ENCODE results near the gene CTSL.

CTSL gene

GRCh38 chr9:87684627-87685219 is 41.2 kb upstream of the CTSL start:
- Histone ChIP-seq H3K27me3 (ENCODE audit: control insufficient read depth in 5 of 5, insufficient read depth in 4 of 5, low read length in 5 of 5) (no peaks in the 10 kb centered on the region), H3K4me3 (ENCODE audit: low read depth in 1 of 5, low read length in 5 of 5) (no peak overlapping the region), H3K27ac (ENCODE audit: low read depth, low read length) (peak overlapping the region; percentile 22), H3K9me3 (ENCODE audit: control insufficient read depth in 5 of 5, low read length in 5 of 5) (no peaks in the 10 kb centered on the region), H3K4me1 (ENCODE audit: control insufficient read depth in 5 of 5, insufficient read depth in 5 of 5, low read length in 5 of 5) (peaks cover 0 to 22% (median 18%) of the 10 kb centered on the region in 5 donors), H3K9ac (ENCODE audit: low read length in 5 of 5) (peak overlapping the region in 2 of 5 donors; percentile 1 to 20), H3K36me3 (ENCODE audit: control insufficient read depth in 5 of 5, insufficient read depth in 5 of 5, low read length in 5 of 5) (peaks cover 0 to 33% (median 18%) of the 10 kb centered on the region in 5 donors)

- Histone ChIP-seq H3K27me3 (ENCODE audit: control insufficient read depth in 5 of 5, insufficient read depth in 4 of 5, low read length in 5 of 5) (no peaks in the 10 kb centered on the region), H3K4me3 (ENCODE audit: low read depth in 1 of 5, low read length in 5 of 5) (peak overlapping the region in 1 of 5 donors; percentile 23), H3K36me3 (ENCODE audit: control insufficient read depth in 5 of 5, insufficient read depth in 5 of 5, low read length in 5 of 5) (peaks cover 0 to 33% (median 18%) of the 10 kb centered on the region in 5 donors), H3K9me3 (ENCODE audit: control insufficient read depth in 5 of 5, low read length in 5 of 5) (no peaks in the 10 kb centered on the region), H3K27ac (ENCODE audit: low read depth, low read length) (peak overlapping the region; percentile 22), H3K4me1 (ENCODE audit: control insufficient read depth in 5 of 5, insufficient read depth in 5 of 5, low read length in 5 of 5) (peaks cover 0 to 22% (median 18%) of the 10 kb centered on the region in 5 donors), H3K9ac (ENCODE audit: low read length in 5 of 5) (no peak overlapping the region)
These were observed 40.5 kb upstream of the CTSL start for GRCh38 chr9:87685441-87685840.

DNA sequence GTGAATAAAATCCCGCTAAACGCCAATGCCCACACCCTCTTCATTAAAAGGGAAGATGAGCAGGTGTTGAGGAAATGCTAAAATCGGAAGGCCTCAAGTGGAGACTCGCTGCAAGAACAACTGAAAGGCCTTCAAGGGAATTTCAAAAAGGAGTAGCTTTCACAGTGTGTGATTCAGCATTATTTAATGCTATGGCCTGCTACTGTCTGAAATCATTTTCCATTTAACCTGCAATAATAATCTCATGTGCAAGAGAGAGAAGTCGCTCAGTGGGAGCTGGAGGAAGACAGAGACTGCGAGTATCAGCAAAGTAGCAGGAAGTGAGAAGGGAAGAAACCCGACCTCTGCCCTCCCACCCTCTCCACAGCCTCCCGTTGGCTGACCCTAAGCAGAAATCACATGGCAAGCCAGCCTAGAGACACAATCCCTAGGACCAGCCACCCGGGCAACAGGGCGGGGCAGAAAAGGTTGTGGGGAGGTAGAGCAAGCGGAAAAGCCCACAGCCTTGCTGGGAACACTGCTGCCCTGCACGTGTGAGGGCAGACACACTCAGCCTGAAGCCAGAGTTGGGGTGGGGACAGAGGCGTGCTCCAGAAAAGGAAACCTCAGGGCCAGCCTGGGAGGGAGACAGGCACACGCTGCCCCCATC is 39.9 kb upstream of the CTSL start:
- Histone ChIP-seq H3K27me3 (ENCODE audit: control insufficient read depth in 5 of 5, insufficient read depth in 4 of 5, low read length in 5 of 5) (no peaks in the 10 kb centered on the region), H3K36me3 (ENCODE audit: control insufficient read depth in 5 of 5, insufficient read depth in 5 of 5, low read length in 5 of 5) (peaks cover 0 to 33% (median 18%) of the 10 kb centered on the region in 5 donors), H3K9ac (ENCODE audit: low read length in 5 of 5) (no peak overlapping the region), H3K9me3 (ENCODE audit: control insufficient read depth in 5 of 5, low read length in 5 of 5) (no peaks in the 10 kb centered on the region), H3K27ac (ENCODE audit: low read depth, low read length) (no peak overlapping the region), H3K4me3 (ENCODE audit: low read depth in 1 of 5, low read length in 5 of 5) (peak overlapping the region in 1 of 5 donors; percentile 1), H3K4me1 (ENCODE audit: control insufficient read depth in 5 of 5, insufficient read depth in 5 of 5, low read length in 5 of 5) (peaks cover 0 to 22% (median 18%) of the 10 kb centered on the region in 5 donors)

GRCh38 chr9:87686520-87687090 is 39.3 kb upstream of the CTSL start:
- H3K27me3 ChIP-seq (ENCODE audit: control insufficient read depth in 5 of 5, insufficient read depth in 4 of 5, low read length in 5 of 5) = no peaks in the 10 kb centered on the region
- peak overlapping the region in 1 of 5 donors; percentile 1 for H3K4me3 ChIP-seq (ENCODE audit: low read depth in 1 of 5, low read length in 5 of 5)
- no peaks in the 10 kb centered on the region for H3K9me3 ChIP-seq (ENCODE audit: control insufficient read depth in 5 of 5, low read length in 5 of 5)
- no peak overlapping the region for H3K9ac ChIP-seq (ENCODE audit: low read length in 5 of 5)
- peaks cover 0 to 29% (median 15%) of the 10 kb centered on the region in 5 donors for H3K36me3 ChIP-seq (ENCODE audit: control insufficient read depth in 5 of 5, insufficient read depth in 5 of 5, low read length in 5 of 5)
- H3K4me1 ChIP-seq (ENCODE audit: control insufficient read depth in 5 of 5, insufficient read depth in 5 of 5, low read length in 5 of 5) = peaks cover 0 to 22% (median 18%) of the 10 kb centered on the region in 5 donors
- no peak overlapping the region for H3K27ac ChIP-seq (ENCODE audit: low read depth, low read length)

GRCh38 chr9:87687207-87687606 is 38.7 kb upstream of the CTSL start:
- Histone ChIP-seq H3K9ac (ENCODE audit: low read length in 5 of 5) (no peak overlapping the region), H3K27me3 (ENCODE audit: control insufficient read depth in 5 of 5, insufficient read depth in 4 of 5, low read length in 5 of 5) (no peaks in the 10 kb centered on the region), H3K36me3 (ENCODE audit: control insufficient read depth in 5 of 5, insufficient read depth in 5 of 5, low read length in 5 of 5) (peaks cover 0 to 23% (median 9%) of the 10 kb centered on the region in 5 donors), H3K9me3 (ENCODE audit: control insufficient read depth in 5 of 5, low read length in 5 of 5) (no peaks in the 10 kb centered on the region), H3K4me3 (ENCODE audit: low read depth in 1 of 5, low read length in 5 of 5) (no peak overlapping the region), H3K4me1 (ENCODE audit: control insufficient read depth in 5 of 5, insufficient read depth in 5 of 5, low read length in 5 of 5) (peaks cover 0 to 22% (median 18%) of the 10 kb centered on the region in 5 donors), H3K27ac (ENCODE audit: low read depth, low read length) (no peak overlapping the region)

DNA sequence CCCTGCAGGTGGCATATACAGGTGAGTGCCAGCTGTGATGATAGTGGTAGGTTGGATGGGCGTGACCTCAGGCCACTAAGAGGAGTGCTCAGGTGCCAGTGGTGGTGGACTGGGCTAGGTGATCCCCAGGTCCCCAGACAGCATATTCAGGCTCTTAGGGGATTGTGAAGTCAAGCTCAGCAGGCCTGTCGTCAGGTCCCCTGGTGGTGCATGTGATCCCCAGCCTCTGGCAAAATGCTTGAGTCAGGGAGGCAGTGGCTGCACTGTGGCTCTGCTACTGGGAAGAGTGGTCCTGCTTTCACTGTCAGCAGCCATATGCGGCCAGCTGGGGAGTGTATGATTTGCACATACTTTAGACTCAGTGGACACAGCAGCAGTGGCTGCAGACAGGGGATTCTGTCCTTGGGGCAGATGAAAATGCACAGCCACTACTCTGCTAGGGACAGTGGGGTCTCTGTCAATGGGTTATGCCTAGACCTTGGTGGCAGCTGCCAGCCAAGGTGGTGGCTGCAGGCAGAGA is 31.6 kb upstream of the CTSL start:
- Histone ChIP-seq H3K36me3 (ENCODE audit: control insufficient read depth in 5 of 5, insufficient read depth in 5 of 5, low read length in 5 of 5) (peaks cover 0 to 42% (median 26%) of the 10 kb centered on the region in 5 donors), H3K27me3 (ENCODE audit: control insufficient read depth in 5 of 5, insufficient read depth in 4 of 5, low read length in 5 of 5) (no peaks in the 10 kb centered on the region), H3K4me3 (ENCODE audit: low read depth in 1 of 5, low read length in 5 of 5) (no peak overlapping the region), H3K27ac (ENCODE audit: low read depth, low read length) (no peak overlapping the region), H3K4me1 (ENCODE audit: control insufficient read depth in 5 of 5, insufficient read depth in 5 of 5, low read length in 5 of 5) (no peaks in the 10 kb centered on the region), H3K9me3 (ENCODE audit: control insufficient read depth in 5 of 5, low read length in 5 of 5) (no peaks in the 10 kb centered on the region), H3K9ac (ENCODE audit: low read length in 5 of 5) (no peak overlapping the region)

- H3K9ac ChIP-seq (ENCODE audit: low read length in 5 of 5) = no peak overlapping the region
- H3K27me3 ChIP-seq (ENCODE audit: control insufficient read depth in 5 of 5, insufficient read depth in 4 of 5, low read length in 5 of 5) = no peaks in the 10 kb centered on the region
- H3K27ac ChIP-seq (ENCODE audit: low read depth, low read length) = no peak overlapping the region
- H3K4me1 ChIP-seq (ENCODE audit: control insufficient read depth in 5 of 5, insufficient read depth in 5 of 5, low read length in 5 of 5) = no peaks in the 10 kb centered on the region
- H3K9me3 ChIP-seq (ENCODE audit: control insufficient read depth in 5 of 5, low read length in 5 of 5) = no peaks in the 10 kb centered on the region
- H3K4me3 ChIP-seq (ENCODE audit: low read depth in 1 of 5, low read length in 5 of 5) = no peak overlapping the region
- peaks cover 0 to 45% (median 31%) of the 10 kb centered on the region in 5 donors for H3K36me3 ChIP-seq (ENCODE audit: control insufficient read depth in 5 of 5, insufficient read depth in 5 of 5, low read length in 5 of 5)
These were observed 30.4 kb upstream of the CTSL start for GRCh38 chr9:87695523-87695922.

GRCh38 chr9:87696641-87697040 is 29.3 kb upstream of the CTSL start:
- no peaks in the 10 kb centered on the region for H3K4me1 ChIP-seq (ENCODE audit: control insufficient read depth in 5 of 5, insufficient read depth in 5 of 5, low read length in 5 of 5)
- H3K9me3 ChIP-seq (ENCODE audit: control insufficient read depth in 5 of 5, low read length in 5 of 5) = no peaks in the 10 kb centered on the region
- H3K36me3 ChIP-seq (ENCODE audit: control insufficient read depth in 5 of 5, insufficient read depth in 5 of 5, low read length in 5 of 5) = peaks cover 0 to 45% (median 31%) of the 10 kb centered on the region in 5 donors
- no peak overlapping the region for H3K4me3 ChIP-seq (ENCODE audit: low read depth in 1 of 5, low read length in 5 of 5)
- H3K27me3 ChIP-seq (ENCODE audit: control insufficient read depth in 5 of 5, insufficient read depth in 4 of 5, low read length in 5 of 5) = no peaks in the 10 kb centered on the region
- H3K27ac ChIP-seq (ENCODE audit: low read depth, low read length) = no peak overlapping the region
- no peak overlapping the region for H3K9ac ChIP-seq (ENCODE audit: low read length in 5 of 5)

DNA sequence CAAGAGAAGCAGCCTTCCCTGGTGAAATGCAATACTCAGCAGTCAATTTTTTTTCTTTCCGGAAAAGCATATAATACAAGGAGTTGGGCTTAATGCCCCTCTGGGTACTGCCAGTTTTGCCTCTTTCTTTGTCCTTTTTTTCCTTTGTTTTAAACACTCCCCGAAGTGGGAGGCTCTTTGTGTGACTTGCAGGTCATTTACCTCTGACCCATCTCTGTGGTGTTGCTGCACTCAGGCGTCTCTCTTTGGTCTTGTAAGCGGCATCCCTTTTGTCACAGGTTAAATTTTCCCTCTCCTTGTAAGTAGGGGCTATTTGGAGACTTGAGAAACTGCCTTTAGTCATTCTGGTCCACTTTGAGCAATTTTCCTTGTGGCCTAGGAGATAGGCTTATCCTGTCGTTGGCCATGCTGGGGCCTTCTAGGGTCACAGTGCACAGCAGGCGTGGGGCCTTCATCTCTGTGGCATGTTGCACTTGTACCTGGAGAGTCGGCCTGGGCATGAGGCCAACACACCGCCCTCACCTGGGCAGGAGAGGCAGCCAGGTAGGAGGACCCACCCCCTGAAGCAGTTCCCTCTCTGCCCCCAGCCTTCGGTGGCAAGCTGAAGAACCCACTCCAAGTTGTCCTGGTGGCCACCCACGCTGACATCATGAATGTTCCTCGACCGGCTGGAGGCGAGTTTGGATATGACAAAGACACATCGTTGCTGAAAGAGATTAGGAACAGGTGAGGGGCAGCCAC is 27.7 kb upstream of the CTSL start:
- H3K4me1 ChIP-seq (ENCODE audit: control insufficient read depth in 5 of 5, insufficient read depth in 5 of 5, low read length in 5 of 5) = no peaks in the 10 kb centered on the region
- no peaks in the 10 kb centered on the region for H3K9me3 ChIP-seq (ENCODE audit: control insufficient read depth in 5 of 5, low read length in 5 of 5)
- no peak overlapping the region for H3K4me3 ChIP-seq (ENCODE audit: low read depth in 1 of 5, low read length in 5 of 5)
- no peaks in the 10 kb centered on the region for H3K27me3 ChIP-seq (ENCODE audit: control insufficient read depth in 5 of 5, insufficient read depth in 4 of 5, low read length in 5 of 5)
- H3K27ac ChIP-seq (ENCODE audit: low read depth, low read length) = no peak overlapping the region
- H3K36me3 ChIP-seq (ENCODE audit: control insufficient read depth in 5 of 5, insufficient read depth in 5 of 5, low read length in 5 of 5) = peaks cover 0 to 55% (median 39%) of the 10 kb centered on the region in 5 donors
- H3K9ac ChIP-seq (ENCODE audit: low read length in 5 of 5) = no peak overlapping the region

Data from subcutaneous abdominal adipose tissue (tissue), 5 donors.